MM.1S (cell line): ENCODE data around the gene PPIF.

Experiments
- CTCF ChIP-seq: fragments of 300-600 bp; sonication (generic); IDR thresholded peaks from 2 replicates; pipeline ENCODE4 v1.5.1; 2016; ENCODE audit warnings: antibody characterized with exemption, low read length, mixed read lengths
- EZH2 ChIP-seq: fragments of 300-600 bp; sonication (generic); optimal IDR thresholded peaks from 2 replicates; pipeline ENCODE3; 2017; ENCODE audit warnings: low read depth, mild to moderate bottlenecking, antibody characterized with exemption, low read length, mixed read lengths
- EZH2phosphoT487 ChIP-seq: fragments of 300-600 bp; sonication (generic); IDR thresholded peaks from 2 replicates; pipeline ENCODE4 v1.6.1; 2018; ENCODE audit warnings: antibody characterized with exemption, low read length

- TF ChIP-seq CTCF: no peak
- no peak for TF ChIP-seq EZH2
- TF ChIP-seq EZH2phosphoT487: no peak
Observed at GRCh38 chr10:79349072-79349491, 1.8 kb downstream of the PPIF start.
